ENCODE data around the gene MUC3A.
A peak's percentile ranks its signal among the peaks of the same experiment; 100 is the strongest.
"Not testable (repeated sequence)": the region's sequence is repeated elsewhere in the genome, so short reads cannot be mapped to it uniquely, and the experiment has no call there.

The MUC3A gene, protein sequence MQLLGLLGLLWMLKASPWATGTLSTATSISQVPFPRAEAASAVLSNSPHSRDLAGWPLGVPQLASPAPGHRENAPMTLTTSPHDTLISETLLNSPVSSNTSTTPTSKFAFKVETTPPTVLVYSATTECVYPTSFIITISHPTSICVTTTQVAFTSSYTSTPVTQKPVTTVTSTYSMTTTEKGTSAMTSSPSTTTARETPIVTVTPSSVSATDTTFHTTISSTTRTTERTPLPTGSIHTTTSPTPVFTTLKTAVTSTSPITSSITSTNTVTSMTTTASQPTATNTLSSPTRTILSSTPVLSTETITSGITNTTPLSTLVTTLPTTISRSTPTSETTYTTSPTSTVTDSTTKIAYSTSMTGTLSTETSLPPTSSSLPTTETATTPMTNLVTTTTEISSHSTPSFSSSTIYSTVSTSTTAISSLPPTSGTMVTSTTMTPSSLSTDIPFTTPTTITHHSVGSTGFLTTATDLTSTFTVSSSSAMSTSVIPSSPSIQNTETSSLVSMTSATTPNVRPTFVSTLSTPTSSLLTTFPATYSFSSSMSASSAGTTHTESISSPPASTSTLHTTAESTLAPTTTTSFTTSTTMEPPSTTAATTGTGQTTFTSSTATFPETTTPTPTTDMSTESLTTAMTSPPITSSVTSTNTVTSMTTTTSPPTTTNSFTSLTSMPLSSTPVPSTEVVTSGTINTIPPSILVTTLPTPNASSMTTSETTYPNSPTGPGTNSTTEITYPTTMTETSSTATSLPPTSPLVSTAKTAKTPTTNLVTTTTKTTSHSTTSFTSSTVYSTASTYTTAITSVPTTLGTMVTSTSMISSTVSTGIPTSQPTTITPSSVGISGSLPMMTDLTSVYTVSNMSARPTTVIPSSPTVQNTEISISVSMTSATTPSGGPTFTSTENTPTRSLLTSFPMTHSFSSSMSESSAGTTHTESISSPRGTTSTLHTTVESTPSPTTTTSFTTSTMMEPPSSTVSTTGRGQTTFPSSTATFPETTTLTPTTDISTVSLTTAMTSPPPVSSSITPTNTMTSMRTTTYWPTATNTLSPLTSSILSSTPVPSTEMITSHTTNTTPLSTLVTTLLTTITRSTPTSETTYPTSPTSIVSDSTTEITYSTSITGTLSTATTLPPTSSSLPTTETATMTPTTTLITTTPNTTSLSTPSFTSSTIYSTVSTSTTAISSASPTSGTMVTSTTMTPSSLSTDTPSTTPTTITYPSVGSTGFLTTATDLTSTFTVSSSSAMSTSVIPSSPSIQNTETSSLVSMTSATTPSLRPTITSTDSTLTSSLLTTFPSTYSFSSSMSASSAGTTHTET (N-terminal part only)

DNA sequence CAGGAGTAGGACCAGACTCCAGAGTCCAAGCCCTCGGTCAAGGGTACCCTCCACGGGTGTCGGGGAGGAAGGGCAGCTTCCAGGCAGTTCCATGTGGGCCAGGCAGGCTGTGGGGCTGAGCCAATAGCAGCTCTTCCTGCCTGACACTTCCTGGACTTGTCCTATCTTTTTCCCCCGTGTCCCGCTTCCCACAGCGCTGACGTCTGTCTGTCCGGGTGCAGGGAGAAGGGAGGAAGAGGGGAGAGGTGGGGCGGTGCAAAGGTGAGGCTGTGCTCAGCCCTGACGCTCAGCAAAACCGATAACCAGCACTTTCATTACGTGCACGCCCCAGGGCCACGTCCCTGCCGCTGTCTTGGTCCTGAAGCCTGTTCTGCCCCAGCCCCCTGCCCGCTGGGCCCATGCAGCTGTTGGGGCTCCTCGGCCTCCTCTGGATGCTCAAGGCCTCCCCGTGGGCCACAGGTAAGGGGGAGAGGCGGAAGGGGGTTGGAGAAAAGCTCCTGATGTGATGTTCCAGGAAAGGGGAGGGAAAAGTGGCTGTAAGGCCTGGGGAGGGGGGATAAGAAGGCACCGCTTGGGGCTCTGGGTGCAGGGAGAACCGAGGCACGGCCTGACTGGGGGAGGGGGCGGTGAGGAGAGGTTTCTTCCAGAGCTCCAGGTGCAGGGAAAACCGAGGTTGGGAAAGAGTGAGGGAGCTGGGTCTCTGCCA, at the start of gene MUC3A:
Gene MUC3A, plus strand, starts transcription at position 308 of the 706 bp plus-strand sequence. Its CDS starts 91 bp downstream, at position 399.
- FAIRE-seq, result no peak

DNA sequence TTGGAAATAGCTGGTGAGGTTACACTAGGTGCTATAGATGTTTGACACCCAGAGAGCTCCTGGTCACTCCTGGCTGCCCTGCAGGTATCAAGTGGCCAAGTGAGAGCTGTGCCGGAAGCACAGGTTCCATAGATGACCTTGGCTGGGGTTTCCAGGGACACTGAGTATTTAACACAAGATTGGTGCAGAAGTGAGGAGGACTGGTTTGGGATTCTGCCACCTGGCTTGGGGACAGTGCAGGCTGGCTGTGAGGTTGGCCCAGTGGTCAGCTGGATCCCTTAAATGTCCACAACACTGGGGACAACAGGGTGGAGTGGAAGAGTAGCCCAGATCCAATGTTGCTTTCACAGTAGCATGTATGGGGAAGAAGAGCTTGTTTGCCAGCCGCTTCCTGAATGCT, 48.4 kb upstream of the MUC3A start:
- no peak for FAIRE-seq

DNA sequence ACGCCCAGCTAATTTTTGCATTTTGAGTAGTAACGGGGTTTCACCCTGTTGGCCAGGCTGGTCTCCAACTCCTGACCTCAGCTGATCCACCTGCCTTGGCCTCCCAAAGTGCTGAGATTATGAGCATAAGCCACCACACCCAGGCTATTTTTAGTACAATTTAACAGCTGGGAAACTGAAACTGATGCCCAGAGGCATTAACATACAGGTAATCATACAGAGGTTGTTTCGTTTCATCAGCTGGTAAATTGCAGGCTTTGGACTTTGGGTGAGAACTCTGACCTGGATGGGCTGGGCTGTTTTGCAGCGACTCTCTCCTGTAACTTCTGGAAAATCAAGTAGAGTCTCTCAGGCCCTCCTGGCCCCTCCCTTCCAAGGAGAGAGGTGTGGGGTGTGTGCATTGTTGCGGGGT, 47.4 kb upstream of the MUC3A start:
- FAIRE-seq, result no peak

DNA sequence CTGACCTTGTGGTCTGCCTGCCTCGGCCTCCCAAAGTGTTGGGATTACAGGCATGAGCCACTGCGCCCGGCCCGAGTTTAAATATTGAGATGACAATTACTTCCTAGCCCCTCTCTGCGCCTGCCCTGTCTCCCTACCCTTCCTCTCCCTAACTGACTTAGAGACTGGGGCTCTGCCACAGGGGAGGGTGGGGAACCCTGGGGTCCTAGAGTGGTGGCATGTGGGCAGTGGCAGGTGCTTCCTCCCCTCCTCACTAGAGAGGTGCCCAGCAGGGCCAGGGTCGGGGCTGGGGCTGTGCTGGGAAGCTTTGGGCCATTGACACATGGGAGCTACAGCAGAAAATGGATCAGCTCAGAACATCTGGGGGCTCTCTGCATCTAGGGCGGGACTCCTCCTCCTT, 46.7 kb upstream of the MUC3A start:
- FAIRE-seq, result no peak

DNA sequence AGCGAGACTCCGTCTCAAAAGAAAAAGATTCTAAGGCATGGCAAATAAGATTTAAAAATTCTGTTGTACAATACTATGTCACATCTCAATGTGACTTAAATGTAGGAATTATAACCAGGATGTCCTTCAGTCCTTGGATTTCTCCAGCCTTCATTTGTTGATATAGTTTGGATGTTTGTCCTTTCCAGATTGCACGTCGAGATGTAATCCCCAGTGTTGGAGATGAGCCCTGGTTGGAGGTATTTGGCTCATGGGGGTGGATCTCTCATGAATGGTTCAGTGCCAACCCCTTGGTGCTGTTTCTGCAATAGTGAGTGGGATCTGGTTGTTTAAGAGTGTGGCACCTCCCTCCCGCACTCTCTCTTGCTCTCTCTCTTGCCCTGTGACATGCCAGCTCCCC, 40.8 kb upstream of the MUC3A start:
- no peak for FAIRE-seq

DNA sequence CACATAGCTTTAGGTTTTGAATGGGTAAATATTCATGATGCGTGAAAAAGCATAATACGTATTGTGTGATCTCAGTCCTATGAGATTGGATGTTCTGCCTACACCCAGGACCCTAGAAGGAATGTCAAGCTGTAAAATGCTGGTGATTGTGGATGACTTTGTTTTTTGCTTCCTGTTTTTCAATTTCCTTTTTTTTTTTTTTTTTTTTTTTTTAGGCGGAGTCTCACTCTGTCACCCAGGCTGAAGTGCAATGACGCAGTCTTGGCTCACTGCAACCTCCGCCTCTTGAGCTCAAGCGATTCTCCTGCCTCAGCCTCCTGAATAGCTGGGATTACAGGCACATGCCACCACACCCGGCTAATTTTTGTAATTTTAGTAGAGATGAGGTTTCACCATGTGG, 38.9 kb upstream of the MUC3A start:
- FAIRE-seq, result peak; percentile 28

DNA sequence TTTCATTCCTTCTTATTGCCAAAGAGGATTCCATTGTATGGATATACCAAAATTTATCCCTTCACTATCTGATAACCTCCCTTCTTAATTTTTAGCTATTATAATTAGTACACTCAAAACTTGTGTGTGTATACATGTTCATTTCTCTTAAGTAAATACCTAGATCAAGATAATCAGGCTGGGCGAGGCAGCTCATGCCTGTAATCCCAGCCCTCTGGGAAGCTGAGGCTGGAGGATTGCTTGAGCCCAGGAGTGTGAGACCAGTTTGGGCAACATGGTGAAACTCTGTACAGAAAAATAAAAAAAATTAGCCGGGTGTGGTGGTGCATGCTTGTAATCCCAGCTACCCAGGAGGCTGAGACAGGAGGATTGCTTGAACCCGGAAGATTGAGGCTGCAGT, 37.9 kb upstream of the MUC3A start:
- no peak for FAIRE-seq

DNA sequence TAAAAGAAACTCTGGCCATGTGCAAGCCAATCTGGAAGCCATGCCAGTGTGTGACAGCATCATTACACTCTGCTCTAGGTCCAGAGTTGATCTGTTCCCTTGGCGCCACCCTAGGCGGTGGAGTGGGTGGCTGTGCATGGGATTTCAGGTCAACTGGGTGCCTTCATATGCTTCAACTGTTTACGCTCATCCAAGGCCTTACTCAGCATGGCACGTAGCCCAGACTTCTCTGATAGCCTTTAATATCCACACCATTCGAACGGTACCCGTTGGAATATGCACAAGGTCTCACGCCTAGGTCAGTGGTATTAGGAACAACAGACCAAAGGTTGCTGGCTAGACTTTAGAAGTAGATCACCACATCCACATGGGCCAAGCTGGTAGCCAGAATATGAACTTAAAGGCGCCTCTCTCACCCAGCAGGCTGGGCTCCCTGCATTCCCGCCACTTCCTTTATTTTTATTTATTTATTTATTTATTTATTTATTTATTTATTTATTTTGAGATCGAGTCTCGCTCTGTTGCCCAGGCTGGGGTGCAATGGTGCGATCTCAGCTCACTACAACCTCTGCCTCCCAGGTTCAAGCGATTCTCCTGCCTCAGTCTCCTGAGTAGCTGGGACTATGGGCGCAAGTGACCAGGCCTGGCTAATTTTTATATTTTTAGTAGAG, 35.0 kb upstream of the MUC3A start:
- no peak for FAIRE-seq

DNA sequence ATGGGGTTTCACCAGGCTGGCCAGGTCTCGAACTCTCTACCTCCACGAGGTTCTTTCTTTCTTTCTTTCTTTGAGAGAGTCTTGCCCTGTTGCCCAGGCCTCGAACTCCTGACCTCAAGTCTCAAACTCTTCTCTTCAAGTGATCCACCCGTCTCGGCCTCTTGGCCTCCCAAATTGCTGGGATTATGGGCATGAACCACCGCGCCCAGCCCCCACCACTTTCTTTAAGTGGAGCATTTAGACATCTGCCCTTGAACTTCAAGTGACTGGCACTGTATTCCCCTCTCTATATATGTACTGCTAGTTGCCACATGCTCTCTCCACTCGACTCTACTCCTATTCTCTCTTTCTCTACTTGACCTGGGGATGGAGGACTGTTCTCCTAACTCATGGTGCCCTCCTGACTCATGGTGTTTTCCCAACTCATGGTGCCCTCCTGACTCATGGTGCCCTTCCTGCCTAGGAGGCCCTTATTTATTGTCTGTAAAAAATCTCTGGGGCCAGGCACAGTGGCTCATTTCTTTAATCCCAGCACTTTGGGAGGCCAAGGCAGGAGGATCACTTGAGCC, 34.4 kb upstream of the MUC3A start:
- FAIRE-seq, result no peak

DNA sequence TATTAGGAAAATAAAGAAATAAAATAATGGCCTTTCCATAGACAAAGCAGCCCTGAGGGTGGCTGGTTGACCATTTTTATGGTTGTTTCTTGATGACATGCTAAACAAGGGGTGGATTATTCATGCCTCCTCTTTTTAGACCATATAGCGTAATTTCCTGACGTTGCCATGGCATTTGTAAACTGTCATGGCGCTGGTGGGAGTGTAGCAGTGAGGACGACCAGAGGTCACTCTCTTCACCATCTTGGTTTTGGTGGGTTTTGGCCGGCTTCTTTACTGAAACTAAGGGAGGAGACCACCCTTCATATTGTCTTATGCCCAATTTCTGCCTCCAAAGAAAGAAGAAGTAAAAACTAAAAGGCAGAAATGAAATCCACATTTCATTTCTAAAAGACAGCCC, 30.0 kb upstream of the MUC3A start:
- FAIRE-seq, result not testable (repeated sequence)

DNA sequence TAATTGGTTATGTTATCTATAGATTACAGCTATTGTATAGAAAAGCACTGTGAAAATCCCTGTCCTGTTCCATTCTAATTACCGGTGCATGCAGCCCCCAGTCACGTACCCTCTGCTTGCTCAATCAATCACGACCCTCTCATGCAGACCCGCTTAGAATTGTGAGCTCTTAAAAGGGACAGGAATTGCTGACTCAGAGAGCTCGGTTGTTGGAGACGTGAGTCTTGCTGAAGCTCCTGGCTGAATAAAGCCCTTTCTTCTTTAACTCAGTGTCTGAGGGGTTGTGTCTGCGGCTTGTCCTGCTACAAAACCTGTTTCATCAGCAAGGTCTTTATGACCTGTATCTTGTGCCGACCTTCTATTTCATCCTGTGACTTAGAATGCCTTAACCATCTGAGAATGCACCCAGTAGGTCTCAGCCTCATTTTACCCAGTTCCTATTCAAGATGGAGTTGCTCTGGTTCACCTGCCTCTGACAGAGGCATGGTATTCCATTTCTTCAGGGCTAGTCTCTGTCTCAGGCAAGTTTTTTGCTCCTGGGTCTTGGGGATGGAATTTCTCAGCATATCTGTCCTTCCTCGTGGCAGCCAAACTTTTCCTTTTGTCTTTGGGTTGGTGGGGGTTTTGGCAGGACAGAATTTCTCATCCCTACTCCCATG, 29.4 kb upstream of the MUC3A start:
- FAIRE-seq, result not testable (repeated sequence)

DNA sequence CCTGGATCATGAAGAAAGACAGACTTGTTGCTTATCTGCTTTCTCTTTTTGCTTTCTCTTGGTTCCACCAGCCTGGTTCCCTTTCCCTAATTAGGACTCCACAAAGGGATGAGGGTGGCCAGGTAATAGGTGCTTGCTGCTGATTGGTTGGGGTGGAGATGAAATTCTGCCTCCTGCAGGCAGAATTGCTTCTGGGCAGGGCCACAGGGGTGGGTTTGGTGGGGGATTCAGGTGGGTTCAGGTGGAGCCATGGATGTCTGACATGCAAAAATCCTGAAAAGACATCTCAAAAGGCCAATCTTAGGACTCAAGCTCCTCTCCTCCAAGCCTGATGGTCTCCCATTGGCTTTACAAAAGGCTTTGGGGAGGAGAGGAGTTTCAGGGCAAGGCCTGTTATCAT, 28.3 kb upstream of the MUC3A start:
- FAIRE-seq, result no peak

DNA sequence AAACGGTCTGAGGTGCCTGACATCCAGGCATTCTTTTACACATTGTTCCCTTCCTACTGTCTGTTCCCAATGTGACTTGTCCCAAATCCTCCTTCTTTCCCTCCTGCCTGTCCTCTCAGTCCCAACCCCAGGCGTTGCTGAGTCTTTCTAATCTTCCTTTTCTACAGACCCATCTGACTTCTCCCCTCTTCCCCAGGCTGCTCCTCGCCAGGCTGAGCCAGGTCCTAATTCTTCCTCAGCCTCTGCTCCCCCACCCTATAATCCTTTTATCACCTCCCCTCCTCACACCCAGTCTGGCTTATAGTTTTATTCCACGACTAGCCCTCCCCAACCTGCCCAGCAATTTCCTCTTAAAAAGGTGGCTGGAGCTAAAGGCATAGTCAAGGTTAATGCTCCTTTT, 25.7 kb upstream of the MUC3A start:
- not testable (repeated sequence) for FAIRE-seq

DNA sequence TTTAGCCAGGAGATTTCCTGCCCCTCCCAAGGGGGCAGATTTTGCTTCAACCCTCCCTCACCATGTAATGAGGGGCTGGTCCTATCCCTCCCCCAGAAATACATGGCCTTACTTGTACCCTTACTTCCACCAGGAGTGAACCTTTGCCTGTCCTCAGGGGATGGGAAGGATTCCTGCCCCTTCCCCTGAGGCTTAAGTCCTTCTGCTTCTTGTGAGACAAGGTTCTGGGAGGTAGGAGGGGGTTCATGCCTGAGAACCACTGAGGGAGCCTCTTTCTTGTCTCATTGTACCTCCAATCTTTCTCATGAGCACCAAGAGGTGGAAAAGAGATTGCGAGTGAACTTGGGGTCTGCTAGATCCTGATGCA, 19.5 kb upstream of the MUC3A start:
- no peak for FAIRE-seq

DNA sequence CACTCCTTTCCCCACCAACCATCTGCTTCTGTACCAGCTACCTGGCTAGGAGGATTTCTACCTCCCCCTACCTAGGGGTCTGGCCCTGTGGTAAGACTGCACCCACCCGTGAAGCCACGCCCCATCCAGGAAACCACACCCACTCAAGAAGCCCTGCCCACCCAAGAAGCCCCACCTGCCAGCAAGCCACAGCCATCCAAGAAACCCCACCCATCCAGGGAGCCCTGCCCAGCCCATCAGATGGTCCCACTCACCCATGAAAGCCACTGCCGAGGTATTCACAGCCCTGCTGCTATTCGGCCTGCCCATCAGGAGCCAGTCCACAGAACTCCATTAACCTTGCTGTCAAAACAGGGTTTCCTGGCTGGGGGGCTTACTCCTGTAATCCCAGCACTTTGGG, 15.6 kb upstream of the MUC3A start:
- FAIRE-seq, result no peak

DNA sequence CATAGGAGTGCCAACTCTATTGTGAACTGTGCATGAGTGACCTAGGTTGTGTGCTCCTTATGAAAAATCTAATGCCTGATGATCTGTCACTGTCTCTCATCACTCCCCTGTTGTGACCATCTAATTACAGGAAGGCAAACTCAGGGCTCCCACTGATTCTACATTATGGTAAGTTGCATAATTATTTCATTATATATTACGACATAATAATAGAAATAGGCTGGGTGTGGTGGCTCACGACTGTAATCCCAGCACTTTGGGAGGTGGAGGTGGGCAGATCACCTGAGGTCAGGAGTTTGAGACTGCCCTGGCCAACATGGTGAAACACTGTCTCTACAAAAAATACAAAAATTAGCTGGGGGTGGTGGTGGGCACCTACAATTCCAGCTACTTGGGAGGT, 14.0 kb upstream of the MUC3A start:
- FAIRE-seq, result not testable (repeated sequence)

DNA sequence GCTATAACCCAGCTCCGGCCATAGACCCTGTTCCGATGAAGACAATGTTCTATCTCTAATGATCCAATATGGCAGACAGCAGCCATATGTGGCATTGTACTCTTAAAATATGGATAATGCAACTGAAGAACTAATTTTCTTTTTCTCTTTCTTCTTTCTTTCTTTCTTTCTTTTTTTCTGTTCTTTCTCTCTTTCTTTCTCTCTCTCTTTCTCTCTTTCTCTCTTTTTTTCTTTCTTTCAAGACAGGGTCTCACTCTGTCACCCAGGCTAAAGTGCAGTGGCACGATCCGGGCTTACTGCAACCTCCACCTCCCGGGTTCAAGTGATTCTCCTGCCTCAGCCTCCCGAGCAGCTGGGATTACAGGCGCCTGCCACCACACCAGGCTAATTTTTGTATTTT, 13.2 kb upstream of the MUC3A start:
- not testable (repeated sequence) for FAIRE-seq

DNA sequence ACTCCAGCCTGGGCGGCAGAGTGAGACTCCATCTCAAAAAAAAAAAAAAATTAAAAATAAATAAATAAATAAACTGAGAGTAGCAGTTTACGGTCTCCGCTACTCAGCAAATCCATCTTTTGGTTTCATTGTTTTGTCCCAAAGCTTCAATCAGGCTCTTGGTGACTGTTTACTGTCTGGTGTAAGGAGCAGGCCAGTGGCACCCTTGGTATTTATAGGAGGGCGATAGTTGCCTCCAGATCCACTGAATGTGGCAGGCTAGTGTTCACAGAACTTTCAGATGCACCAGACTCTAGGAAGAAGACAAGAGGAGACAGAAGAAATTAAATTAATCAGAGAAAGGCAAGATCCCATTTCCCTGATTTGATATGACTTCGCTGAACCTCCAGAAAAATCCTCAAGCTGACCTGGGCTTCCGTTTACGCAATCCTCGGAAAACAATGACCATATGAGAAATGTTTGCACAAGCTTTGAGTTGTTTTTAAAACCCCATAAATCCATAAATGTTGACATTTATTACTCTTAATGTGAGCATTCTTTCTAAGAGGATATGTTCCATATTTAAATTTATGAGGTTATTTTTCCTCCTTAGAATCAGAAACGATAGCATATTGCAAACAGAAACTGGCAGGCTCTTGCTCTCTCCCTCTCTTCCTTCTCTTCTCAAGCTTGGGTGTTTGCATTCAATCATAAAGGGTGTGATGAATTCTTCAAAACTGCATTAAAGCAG, 7.1 kb upstream of the MUC3A start:
- FAIRE-seq, result peak; percentile 85

DNA sequence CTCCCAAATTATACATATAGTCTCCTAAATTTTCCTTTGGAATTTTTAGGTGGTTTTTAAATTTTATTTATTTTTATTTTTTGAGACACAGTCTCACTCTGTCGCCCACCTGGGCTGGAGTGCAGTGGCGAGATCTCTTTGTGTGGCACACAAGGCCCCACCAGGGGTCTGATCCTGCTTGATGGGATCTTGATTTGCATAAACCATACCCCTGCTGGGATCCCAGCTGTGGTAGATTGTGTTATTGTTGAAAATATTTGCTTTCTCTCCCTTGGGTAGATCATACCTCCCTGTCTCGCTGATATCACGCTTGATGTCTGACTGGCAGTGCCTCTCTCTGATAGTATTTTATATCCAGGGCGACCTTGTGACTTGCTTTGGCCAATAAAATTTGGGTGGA, 5.6 kb upstream of the MUC3A start:
- no peak for FAIRE-seq

DNA sequence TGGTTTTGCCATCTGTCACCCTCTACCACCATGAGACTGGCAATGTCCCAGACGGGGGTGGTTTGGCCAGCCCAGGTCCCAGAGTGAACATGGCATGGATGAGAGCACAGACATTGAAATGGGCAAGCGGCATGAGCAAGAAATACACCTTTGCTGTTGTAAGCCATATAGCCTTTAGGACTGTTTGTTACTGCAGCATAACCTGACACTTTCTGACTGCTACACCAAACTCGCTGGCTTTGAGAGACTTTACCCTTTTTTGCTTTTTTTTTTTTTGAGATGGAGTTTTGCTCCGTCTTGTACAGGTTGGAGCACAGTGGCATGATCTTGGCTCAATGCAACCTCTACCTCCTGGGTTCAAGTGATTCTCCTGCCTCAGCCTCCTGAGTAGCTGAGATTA, 5.2 kb upstream of the MUC3A start:
- FAIRE-seq, result no peak
